K562 (cell line): ENCODE measurements around the gene LRRTM4. TPM values are rescaled to one million over a fixed set of nuclear protein-coding genes. Genes with fewer than 3 reads are reported as not detected.

Experiments used
- ATAC-seq: fragments of 200-7000 bp; cut with Tn5 transposase; 3 replicates; pipeline ENCODE4 v1.9.1; 2020; ENCODE audit warnings: moderate library complexity
- BruUV-seq: library from RNA; stranded (reverse); fragments of 400-500 nt; replicated peaks from 2 replicates; lab custom pipeline; 2021; lab: Mats Ljungman, UMichigan
- CTCF ChIA-PET: fragments of 300-600 bp; formaldehyde crosslinking; extraction: SDS; loops from one replicate; lab custom pipeline; 2021; ENCODE audit warnings: low intra/inter-chr PET ratio; lab: Yijun Ruan, JAX
- POLR2A ChIA-PET: fragments of 300-600, 350-650 bp; sonication (Branson Sonifier 250); formaldehyde crosslinking; extraction: SDS; loops from one replicate; lab custom pipeline; 2021; ENCODE audit warnings: antibody characterized with exemption, inconsistent platforms; lab: Yijun Ruan, JAX
- DNase-seq, 4 experiments: peaks; one replicate each; pipeline versions ENCODE4 v3.0.0 to v3.0.0-alpha.2; 2011 to 2018; ENCODE audit warnings: low spot score in 3 of 4, mixed read lengths in 3 of 4; ENCODE audit errors: extremely low read depth in 1 of 4
- FAIRE-seq: peaks from 2 replicates; lab custom pipeline; 2011; peaks lifted over from hg19 to GRCh38; lab: Jason Lieb, UNC
- H2AFZ ChIP-seq: 2 replicates; pipeline ENCODE4 v1.6.0; 2011; ENCODE audit warnings: low read depth, low read length, control low read depth, inconsistent platforms
- H3K27ac ChIP-seq: fragments of 200-600 bp; 3 replicates; pipeline ENCODE4 v1.8.0; 2011; ENCODE audit warnings: low read depth, mild to moderate bottlenecking, control low read depth, inconsistent platforms, low read length, moderate library complexity, mixed read lengths; ENCODE audit errors: extremely low read depth
- H3K27me3 ChIP-seq, 2 experiments: fragments of 300-600 bp in 1 of 2; 2 replicates in 1 of 2; 3 replicates in 1 of 2; pipeline versions ENCODE4 v1.6.0 to v1.8.0; 2011; ENCODE audit warnings: inconsistent platforms in 2 of 2, low read length in 2 of 2, mild to moderate bottlenecking in 1 of 2, mixed read lengths in 1 of 2, moderate library complexity in 1 of 2; ENCODE audit not compliant: control insufficient read depth in 2 of 2, insufficient read depth in 2 of 2
- H3K36me3 ChIP-seq: fragments of 300-600 bp; 3 replicates; pipeline ENCODE4 v1.8.0; 2011; ENCODE audit warnings: mild to moderate bottlenecking, low read length, inconsistent platforms; ENCODE audit not compliant: control insufficient read depth, insufficient read depth
- H3K4me1 ChIP-seq, 2 experiments: fragments of 200-600 bp in 1 of 2; replicated peaks in 1 of 2; 2 replicates in 1 of 2; 3 replicates in 1 of 2; pipeline versions ENCODE4 v1.5.1 to v1.8.0; 2011; ENCODE audit warnings: inconsistent platforms in 2 of 2, low read length in 2 of 2, mild to moderate bottlenecking in 1 of 2, mixed read lengths in 1 of 2, moderate library complexity in 1 of 2; ENCODE audit not compliant: control insufficient read depth in 2 of 2, insufficient read depth in 2 of 2
- H3K4me2 ChIP-seq: 2 replicates; pipeline ENCODE4 v1.6.1; 2011; ENCODE audit warnings: low read length, control low read depth, inconsistent platforms, mixed read lengths; ENCODE audit not compliant: insufficient read depth
- H3K4me3 ChIP-seq: fragments of 200-600 bp; sonication (generic), shearing (Covaris generic); 2 replicates; pipeline ENCODE4 v1.5.1; 2016; ENCODE audit warnings: control low read depth, inconsistent platforms
- H3K79me2 ChIP-seq: fragments of 200-600 bp; 3 replicates; pipeline ENCODE4 v1.8.0; 2011; ENCODE audit warnings: low read length, inconsistent platforms; ENCODE audit not compliant: control insufficient read depth, insufficient read depth
- H3K9ac ChIP-seq, 2 experiments: 2 replicates each; pipeline versions ENCODE4 v1.6.0 to v1.6.1; 2011; ENCODE audit warnings: low read depth in 2 of 2, low read length in 2 of 2, control low read depth in 1 of 2, inconsistent platforms in 1 of 2, mild to moderate bottlenecking in 1 of 2, mixed read lengths in 1 of 2; ENCODE audit not compliant: insufficient read depth in 1 of 2
- H3K9me1 ChIP-seq: one replicate; pipeline ENCODE4 v1.6.0; 2011; ENCODE audit warnings: inconsistent platforms, mild to moderate bottlenecking, low read length, moderate library complexity; ENCODE audit not compliant: control insufficient read depth, insufficient read depth
- H3K9me3 ChIP-seq: replicated peaks from 2 replicates; pipeline ENCODE4 v1.5.1; 2011; ENCODE audit warnings: low read depth, low read length, inconsistent platforms; ENCODE audit not compliant: control insufficient read depth, insufficient read depth
- H4K20me1 ChIP-seq: replicated peaks from 2 replicates; pipeline ENCODE4 v1.6.1; 2011; ENCODE audit warnings: low read length, inconsistent platforms, mixed read lengths; ENCODE audit not compliant: control insufficient read depth, insufficient read depth
- ARID1B ChIP-seq: fragments of 450-650 bp; IDR thresholded peaks from 2 replicates; pipeline ENCODE4 v1.6.1; 2016; ENCODE audit warnings: antibody characterized with exemption, mild to moderate bottlenecking, inconsistent platforms
- CBFA2T2 ChIP-seq: fragments of 450-650 bp; conservative IDR thresholded peaks from 2 replicates; pipeline ENCODE4 v1.6.1; 2017; ENCODE audit warnings: mild to moderate bottlenecking
- DIDO1 ChIP-seq: fragments of 450-650 bp; IDR thresholded peaks from 2 replicates; pipeline ENCODE4 v1.6.1; 2016; ENCODE audit warnings: low read depth, missing biosample characterization, missing genetic modification characterization
- EGR1 ChIP-seq: fragments of 450-650 bp; conservative IDR thresholded peaks from 2 replicates; pipeline ENCODE4 v1.6.1; 2017; ENCODE audit warnings: mild to moderate bottlenecking
- EHMT2 ChIP-seq: fragments of 450-650 bp; IDR thresholded peaks from 2 replicates; pipeline ENCODE4 v1.6.1; 2018; ENCODE audit warnings: antibody characterized with exemption
- GABPB1 ChIP-seq: sonication (generic); formaldehyde crosslinking; IDR thresholded peaks from 2 replicates; pipeline ENCODE4 v1.8.0; 2022; ENCODE audit warnings: mild to moderate bottlenecking, missing genetic modification reagents
- HDAC6 ChIP-seq: IDR thresholded peaks from 2 replicates; pipeline ENCODE4 v1.6.1; 2012; ENCODE audit warnings: low read depth, mild to moderate bottlenecking, control low read depth, inconsistent platforms, low read length, moderate library complexity
- NCOA4 ChIP-seq: fragments of 450-650 bp; IDR thresholded peaks from 2 replicates; pipeline ENCODE4 v1.6.1; 2018; ENCODE audit warnings: mild to moderate bottlenecking; ENCODE audit not compliant: partially characterized antibody
- NCOR1 ChIP-seq: fragments of 450-650 bp; IDR thresholded peaks from 2 replicates; pipeline ENCODE4 v1.6.1; 2016; ENCODE audit warnings: mild to moderate bottlenecking, moderate library complexity
- NFIX ChIP-seq: fragments of 250-450 bp; sonication (Bioruptor Pico); IDR thresholded peaks from 2 replicates; pipeline ENCODE4 v1.4.0; 2020; ENCODE audit warnings: low read depth, mild to moderate bottlenecking, moderate library complexity
- NRF1 ChIP-seq, 2 experiments: fragments of 450-650 bp; IDR thresholded peaks in 1 of 2; conservative IDR thresholded peaks in 1 of 2; 2 replicates each; pipeline ENCODE4 v1.6.1; 2014; ENCODE audit warnings: mild to moderate bottlenecking in 2 of 2
- SIN3A ChIP-seq, 2 experiments: fragments of 150-350 bp in 1 of 2; IDR thresholded peaks; 2 replicates each; pipeline ENCODE4 v1.6.1; 2011 to 2016; ENCODE audit warnings: borderline replicate concordance in 2 of 2, low read depth in 2 of 2, low read length in 2 of 2, mild to moderate bottlenecking in 2 of 2, moderate library complexity in 2 of 2; ENCODE audit not compliant: control insufficient read depth in 1 of 2
- SMARCA5 ChIP-seq: fragments of 450-650 bp; IDR thresholded peaks from 2 replicates; pipeline ENCODE4 v1.6.1; 2016
- TRIM24 ChIP-seq, 2 experiments: fragments of 450-650 bp; IDR thresholded peaks; 2 replicates each; pipeline ENCODE4 v1.6.1; 2016
- ZNF197 ChIP-seq: fragments of 200-800 bp; sonication (Bioruptor generic); IDR thresholded peaks from 2 replicates; pipeline ENCODE4 v1.6.1; 2016; ENCODE audit warnings: low read depth, missing genetic modification characterization, missing compliant biosample characterization
- ZNF212 ChIP-seq: fragments of 450-650 bp; formaldehyde crosslinking; IDR thresholded peaks from 2 replicates; pipeline ENCODE4 v1.4.0; 2020; ENCODE audit warnings: mild to moderate bottlenecking
- ZNF263 ChIP-seq: sonication (generic); formaldehyde crosslinking; IDR thresholded peaks from 2 replicates; pipeline ENCODE4 v1.8.0; 2022; ENCODE audit warnings: mild to moderate bottlenecking, missing genetic modification reagents, borderline replicate concordance
- WGBS: fragments of 100-300 bp; shearing (Covaris generic); methylation state at CpG from one replicate; pipeline ENCODE4 v1.1.6; 2016; ENCODE audit warnings: low coverage, mixed read lengths; ENCODE audit not compliant: insufficient coverage; ENCODE audit errors: missing lambda C conversion rate; 5-methylcytosine and 5-hydroxymethylcytosine counted together
- in situ Hi-C: fragments of 300-500 bp; cut with MboI; formaldehyde crosslinking; loops from 4 replicates; pipeline ENCODE4 v1.15.0; 2018; ENCODE audit warnings: inconsistent platforms, mixed read lengths
- intact Hi-C: fragments of 100-400 bp; cut with micrococcal nuclease; formaldehyde crosslinking; loops from 2 replicates; pipeline ENCODE4 v1.14.2; 2022
- polyA plus RNA-seq, 8 experiments: library from polyadenylated mRNA; depleted of rRNA in 4 of 8; stranded (reverse) in 5 of 8; unstranded in 3 of 8; fragments of >200 nt; fragmentation: Nextera tagmentation in 2 of 8; fragmentation: Illumina TruSeq in 1 of 8; extraction: Ambion mirVana in 2 of 8; extraction: Trizol in 1 of 8; gene quantifications; 2 replicates each; pipeline versions ENCODE4 v1.2.1 to v1.2.3, GENCODE V29; 2011 to 2014; ENCODE audit warnings: inconsistent platforms in 1 of 8, missing spikeins in 1 of 8
- total RNA-seq, 7 experiments: library from RNA; depleted of rRNA in 6 of 7; stranded (reverse); fragments of >200 nt in 6 of 7; fragmentation: Illumina TruSeq in 2 of 7; extraction: Trizol in 2 of 7; gene quantifications; 2 replicates each; pipeline versions ENCODE4 v1.2.1 to v1.2.3, GENCODE V29; 2011 to 2021; ENCODE audit warnings: low replicate concordance in 1 of 7
- TF ChIP-seq, protein P1 (sequence below): fragments of 450-650 bp; IDR thresholded peaks from 2 replicates; pipeline ENCODE4 v1.6.1; 2017; ENCODE audit warnings: antibody characterized with exemption, mild to moderate bottlenecking
- TF ChIP-seq, protein P2 (sequence below): conservative IDR thresholded peaks from 2 replicates; pipeline ENCODE4 v1.6.1; 2011; ENCODE audit warnings: low read depth, mild to moderate bottlenecking, low read length; ENCODE audit not compliant: control insufficient read depth

LRRTM4 gene
- total and polyA plus RNA-seq, 9 of the 15 experiments (the other 6 are each of a cell fraction or from before 2014, with no cell fraction given): 0.04 TPM; not detected in 6

DNA sequence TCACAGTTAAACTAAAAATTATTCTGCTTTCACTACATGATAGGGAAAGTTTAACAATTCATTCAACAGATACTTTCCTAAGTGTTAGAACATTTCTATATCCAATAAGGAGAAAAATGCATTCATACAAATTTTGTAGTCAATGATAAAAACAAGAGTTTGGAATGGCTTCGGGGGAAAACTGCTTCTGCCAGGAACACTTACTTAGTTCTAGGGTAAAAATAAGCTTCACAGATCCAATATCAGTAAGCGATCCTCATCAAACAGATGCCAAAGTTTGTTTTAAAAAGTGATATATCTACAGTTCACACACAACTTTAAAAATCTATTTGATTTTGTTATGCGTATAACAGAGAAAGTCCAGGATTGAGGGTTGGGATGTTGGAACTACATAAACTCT is 199.7 kb downstream of the LRRTM4 start:
- H3K36me3 ChIP-seq: no peaks in the 10 kb centered on the region
- DNase-seq (no peak), ATAC-seq (no peak), FAIRE-seq (no peak)
- BruUV-seq: no TSS peak
- no peaks in the 10 kb centered on the region for H3K9me3 ChIP-seq
- in situ Hi-C loops: no loop called here
- H2AFZ ChIP-seq: no peak overlapping the region
- no peaks in the 10 kb centered on the region for H3K27me3 ChIP-seq
- H3K79me2 ChIP-seq: no peaks in the 10 kb centered on the region
- intact Hi-C loops: no loop called here
- no peaks in the 10 kb centered on the region for H3K4me1 ChIP-seq
- WGBS: 0% methylated on average over 3 of the region's 3 CpGs
- H3K4me2 ChIP-seq: no peak overlapping the region
- H3K27ac ChIP-seq: no peak overlapping the region
- H3K4me3 ChIP-seq: no peak overlapping the region
- H3K9ac ChIP-seq: no peak overlapping the region
- CTCF ChIA-PET: no interaction called here
- H3K9me1 ChIP-seq: no peaks in the 10 kb centered on the region
- POLR2A ChIA-PET: no interaction called here
- H4K20me1 ChIP-seq: no peaks in the 10 kb centered on the region
- TF ChIP-seq CBFA2T2: no peak
- no peak for TF ChIP-seq GABPB1 (CRISPR knock-in tag)
- TF ChIP-seq EHMT2: no peak
- no peak for TF ChIP-seq SIN3A (IDR thresholded peaks at IDR 0.05; ENCODE audit: borderline replicate concordance in 2 of 2, control insufficient read depth in 1 of 2, low read depth in 2 of 2, low read length in 2 of 2)
- no peak for TF ChIP-seq TRIM24 (IDR thresholded peaks at IDR 0.05)
- no peak for TF ChIP-seq ARID1B
- TF ChIP-seq, protein P1, sequence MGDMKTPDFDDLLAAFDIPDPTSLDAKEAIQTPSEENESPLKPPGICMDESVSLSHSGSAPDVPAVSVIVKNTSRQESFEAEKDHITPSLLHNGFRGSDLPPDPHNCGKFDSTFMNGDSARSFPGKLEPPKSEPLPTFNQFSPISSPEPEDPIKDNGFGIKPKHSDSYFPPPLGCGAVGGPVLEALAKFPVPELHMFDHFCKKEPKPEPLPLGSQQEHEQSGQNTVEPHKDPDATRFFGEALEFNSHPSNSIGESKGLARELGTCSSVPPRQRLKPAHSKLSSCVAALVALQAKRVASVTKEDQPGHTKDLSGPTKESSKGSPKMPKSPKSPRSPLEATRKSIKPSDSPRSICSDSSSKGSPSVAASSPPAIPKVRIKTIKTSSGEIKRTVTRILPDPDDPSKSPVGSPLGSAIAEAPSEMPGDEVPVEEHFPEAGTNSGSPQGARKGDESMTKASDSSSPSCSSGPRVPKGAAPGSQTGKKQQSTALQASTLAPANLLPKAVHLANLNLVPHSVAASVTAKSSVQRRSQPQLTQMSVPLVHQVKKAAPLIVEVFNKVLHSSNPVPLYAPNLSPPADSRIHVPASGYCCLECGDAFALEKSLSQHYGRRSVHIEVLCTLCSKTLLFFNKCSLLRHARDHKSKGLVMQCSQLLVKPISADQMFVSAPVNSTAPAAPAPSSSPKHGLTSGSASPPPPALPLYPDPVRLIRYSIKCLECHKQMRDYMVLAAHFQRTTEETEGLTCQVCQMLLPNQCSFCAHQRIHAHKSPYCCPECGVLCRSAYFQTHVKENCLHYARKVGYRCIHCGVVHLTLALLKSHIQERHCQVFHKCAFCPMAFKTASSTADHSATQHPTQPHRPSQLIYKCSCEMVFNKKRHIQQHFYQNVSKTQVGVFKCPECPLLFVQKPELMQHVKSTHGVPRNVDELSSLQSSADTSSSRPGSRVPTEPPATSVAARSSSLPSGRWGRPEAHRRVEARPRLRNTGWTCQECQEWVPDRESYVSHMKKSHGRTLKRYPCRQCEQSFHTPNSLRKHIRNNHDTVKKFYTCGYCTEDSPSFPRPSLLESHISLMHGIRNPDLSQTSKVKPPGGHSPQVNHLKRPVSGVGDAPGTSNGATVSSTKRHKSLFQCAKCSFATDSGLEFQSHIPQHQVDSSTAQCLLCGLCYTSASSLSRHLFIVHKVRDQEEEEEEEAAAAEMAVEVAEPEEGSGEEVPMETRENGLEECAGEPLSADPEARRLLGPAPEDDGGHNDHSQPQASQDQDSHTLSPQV: no peak
- TF ChIP-seq ZNF212 (CRISPR knock-in tag): no peak
- no peak for TF ChIP-seq ZNF197
- no peak for TF ChIP-seq NFIX (CRISPR knock-in tag)
- no peak for TF ChIP-seq SMARCA5
- TF ChIP-seq ZNF263 (CRISPR knock-in tag): no peak
- TF ChIP-seq HDAC6: no peak
- no peak for TF ChIP-seq EGR1
- TF ChIP-seq NRF1 (conservative IDR thresholded peaks at IDR 0.05 in 1 of 2, IDR thresholded peaks at IDR 0.05 in 1 of 2): no peak
- TF ChIP-seq NCOA4: no peak
- no peak for TF ChIP-seq DIDO1 (tag)
- no peak for TF ChIP-seq NCOR1
- TF ChIP-seq, protein P2, sequence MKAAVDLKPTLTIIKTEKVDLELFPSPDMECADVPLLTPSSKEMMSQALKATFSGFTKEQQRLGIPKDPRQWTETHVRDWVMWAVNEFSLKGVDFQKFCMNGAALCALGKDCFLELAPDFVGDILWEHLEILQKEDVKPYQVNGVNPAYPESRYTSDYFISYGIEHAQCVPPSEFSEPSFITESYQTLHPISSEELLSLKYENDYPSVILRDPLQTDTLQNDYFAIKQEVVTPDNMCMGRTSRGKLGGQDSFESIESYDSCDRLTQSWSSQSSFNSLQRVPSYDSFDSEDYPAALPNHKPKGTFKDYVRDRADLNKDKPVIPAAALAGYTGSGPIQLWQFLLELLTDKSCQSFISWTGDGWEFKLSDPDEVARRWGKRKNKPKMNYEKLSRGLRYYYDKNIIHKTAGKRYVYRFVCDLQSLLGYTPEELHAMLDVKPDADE: no peak
